ENCODE measurements around the gene MID2.
"Not testable (repeated sequence)": the region's sequence is repeated elsewhere in the genome, so short reads cannot be mapped to it uniquely, and the experiment has no call there.

MID2 gene

DNA sequence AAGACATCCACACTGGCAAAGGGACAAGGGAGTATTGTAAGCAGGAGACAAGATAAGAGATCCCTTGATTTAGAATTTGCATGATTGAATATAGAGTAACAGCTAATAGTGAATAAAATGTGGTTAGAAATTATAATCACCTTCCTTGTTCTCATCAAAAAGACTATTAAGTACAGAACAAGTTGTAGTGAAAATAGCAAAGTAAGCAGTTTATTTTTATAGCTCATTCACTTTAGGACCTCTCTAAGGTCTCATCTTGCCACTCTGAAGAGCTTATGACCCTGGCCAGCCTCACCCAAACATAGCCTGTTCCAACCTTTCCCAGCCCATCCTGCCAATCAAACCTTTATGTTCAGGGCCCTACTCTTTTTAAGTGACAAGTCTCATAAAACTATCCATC lies 30.6 kb downstream of the MID2 start:
- H3K4me3 ChIP-seq (replicated peaks; ENCODE audit: low read depth, low read length) = no peak overlapping the region
- no peak for DNase-seq (ENCODE audit: extremely low read depth, low read depth)
- TF ChIP-seq, protein P1, sequence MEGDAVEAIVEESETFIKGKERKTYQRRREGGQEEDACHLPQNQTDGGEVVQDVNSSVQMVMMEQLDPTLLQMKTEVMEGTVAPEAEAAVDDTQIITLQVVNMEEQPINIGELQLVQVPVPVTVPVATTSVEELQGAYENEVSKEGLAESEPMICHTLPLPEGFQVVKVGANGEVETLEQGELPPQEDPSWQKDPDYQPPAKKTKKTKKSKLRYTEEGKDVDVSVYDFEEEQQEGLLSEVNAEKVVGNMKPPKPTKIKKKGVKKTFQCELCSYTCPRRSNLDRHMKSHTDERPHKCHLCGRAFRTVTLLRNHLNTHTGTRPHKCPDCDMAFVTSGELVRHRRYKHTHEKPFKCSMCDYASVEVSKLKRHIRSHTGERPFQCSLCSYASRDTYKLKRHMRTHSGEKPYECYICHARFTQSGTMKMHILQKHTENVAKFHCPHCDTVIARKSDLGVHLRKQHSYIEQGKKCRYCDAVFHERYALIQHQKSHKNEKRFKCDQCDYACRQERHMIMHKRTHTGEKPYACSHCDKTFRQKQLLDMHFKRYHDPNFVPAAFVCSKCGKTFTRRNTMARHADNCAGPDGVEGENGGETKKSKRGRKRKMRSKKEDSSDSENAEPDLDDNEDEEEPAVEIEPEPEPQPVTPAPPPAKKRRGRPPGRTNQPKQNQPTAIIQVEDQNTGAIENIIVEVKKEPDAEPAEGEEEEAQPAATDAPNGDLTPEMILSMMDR (IDR thresholded peaks at IDR 0.05; ENCODE audit: low read depth, low read length, missing control alignments) = no peak

DNA sequence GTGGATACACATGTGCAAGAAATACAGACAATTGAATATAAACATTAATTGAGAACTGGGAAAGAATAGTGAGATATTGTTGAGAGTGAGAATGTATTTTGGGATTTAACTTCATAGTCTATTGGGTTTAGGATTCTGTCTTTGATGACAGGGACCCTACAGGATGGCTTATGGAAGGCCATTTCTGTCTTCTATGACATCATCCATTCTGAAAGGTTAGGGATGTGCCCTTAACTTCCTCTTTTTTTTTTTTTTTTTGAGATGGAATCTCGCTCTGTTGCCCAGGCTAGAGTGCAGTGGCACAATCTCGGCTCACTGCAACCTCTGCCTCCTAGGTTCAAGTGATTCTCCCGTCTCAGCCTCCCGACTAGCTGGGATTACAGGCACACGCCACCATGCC lies 31.4 kb downstream of the MID2 start:
- not testable (repeated sequence) for H3K4me3 ChIP-seq (replicated peaks; ENCODE audit: low read depth, low read length); DNase-seq (ENCODE audit: extremely low read depth, low read depth)

DNA sequence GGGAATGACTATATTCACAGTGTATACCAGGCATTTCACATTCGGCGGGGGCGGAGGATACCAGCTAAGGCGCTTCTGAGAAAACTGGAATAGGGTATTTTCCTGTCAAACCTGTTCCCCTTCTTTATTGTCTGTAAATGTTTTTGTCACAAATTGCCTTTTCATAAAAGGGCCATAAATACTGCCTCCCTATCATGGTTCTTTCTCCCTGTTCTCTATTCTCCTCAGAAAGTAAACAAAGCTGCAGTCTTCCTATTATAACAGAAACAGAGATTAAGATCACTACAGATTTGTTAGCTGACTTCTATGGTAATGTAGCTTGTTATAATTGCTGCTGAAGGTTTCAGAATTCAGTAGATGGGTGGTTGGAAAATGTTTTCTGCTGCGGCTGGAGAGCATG lies 32.2 kb downstream of the MID2 start:
- H3K4me3 ChIP-seq (replicated peaks; ENCODE audit: low read depth, low read length) = no peak overlapping the region
- no peak for DNase-seq (ENCODE audit: extremely low read depth, low read depth)
- TF ChIP-seq, protein P1 (IDR thresholded peaks at IDR 0.05; ENCODE audit: low read depth, low read length, missing control alignments) = no peak

DNA sequence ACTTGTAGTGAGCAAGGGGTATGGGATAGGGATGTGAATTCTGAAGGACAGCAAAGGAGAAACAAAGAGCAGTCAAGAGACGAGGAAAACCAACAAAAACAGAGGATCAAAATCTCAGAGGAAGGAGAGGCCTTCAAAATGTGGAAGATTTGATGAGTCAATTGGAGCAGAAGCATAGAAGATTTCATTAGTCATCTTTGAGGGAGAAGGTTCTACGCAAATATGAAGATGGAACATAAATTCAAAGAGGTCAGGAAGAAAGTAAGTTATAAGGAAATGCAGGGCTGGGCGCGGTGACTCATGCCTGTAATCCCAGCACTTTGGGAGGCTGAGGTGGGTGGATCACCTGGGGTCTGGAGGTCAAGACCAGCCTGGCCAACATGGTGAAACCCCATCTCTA lies 35.4 kb downstream of the MID2 start:
- TF ChIP-seq, protein P1 (IDR thresholded peaks at IDR 0.05; ENCODE audit: low read depth, low read length, missing control alignments) = no peak
- no peak for DNase-seq (ENCODE audit: extremely low read depth, low read depth)
- H3K4me3 ChIP-seq (replicated peaks; ENCODE audit: low read depth, low read length) = no peak overlapping the region

DNA sequence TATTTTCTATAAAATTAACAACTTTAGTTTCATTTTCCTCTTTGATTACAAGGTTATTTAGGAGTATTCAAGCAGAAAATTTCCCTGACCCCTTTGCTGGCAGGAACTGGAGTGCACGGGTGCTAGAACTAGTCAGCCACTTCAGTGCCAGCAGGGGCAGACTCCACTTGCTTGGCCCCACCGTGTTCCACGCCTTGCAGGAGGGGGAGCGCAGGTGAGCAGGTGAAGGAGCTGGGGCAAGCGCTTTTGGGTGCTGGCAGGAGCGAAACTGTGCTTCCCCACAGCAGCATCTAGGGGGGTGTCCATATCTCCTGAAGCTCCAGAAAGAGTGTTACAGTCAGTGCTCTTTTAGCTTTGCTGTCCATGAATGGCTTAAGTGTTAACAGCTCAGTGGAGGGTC lies 45.5 kb downstream of the MID2 start:
- TF ChIP-seq, protein P1 (IDR thresholded peaks at IDR 0.05; ENCODE audit: low read depth, low read length, missing control alignments) = no peak
- no peak overlapping the region for H3K4me3 ChIP-seq (replicated peaks; ENCODE audit: low read depth, low read length)
- DNase-seq (ENCODE audit: extremely low read depth, low read depth) = no peak

DNA sequence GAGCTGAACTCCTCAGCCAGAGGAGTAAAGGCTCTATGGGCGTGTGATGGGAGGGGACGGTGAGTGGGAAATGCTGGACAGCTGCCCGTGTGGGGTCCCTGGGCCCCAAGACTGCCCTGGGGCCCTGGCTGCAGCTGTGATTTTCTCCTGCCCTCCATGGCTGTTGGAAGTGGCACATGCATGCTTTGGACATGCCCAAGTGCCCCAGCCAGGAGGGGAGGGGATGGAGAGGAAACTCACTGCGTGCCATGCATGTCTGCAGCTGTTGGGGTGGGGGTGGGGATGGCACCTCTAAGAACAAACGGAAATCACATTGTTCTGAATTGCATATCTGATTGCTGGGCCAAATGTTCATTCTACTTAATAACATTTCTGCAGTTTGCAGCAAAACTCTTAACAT lies 52.4 kb downstream of the MID2 start:
- TF ChIP-seq, protein P1 (IDR thresholded peaks at IDR 0.05; ENCODE audit: low read depth, low read length, missing control alignments) = no peak
- no peak for DNase-seq (ENCODE audit: extremely low read depth, low read depth)
- H3K4me3 ChIP-seq (replicated peaks; ENCODE audit: low read depth, low read length) = no peak overlapping the region

DNA sequence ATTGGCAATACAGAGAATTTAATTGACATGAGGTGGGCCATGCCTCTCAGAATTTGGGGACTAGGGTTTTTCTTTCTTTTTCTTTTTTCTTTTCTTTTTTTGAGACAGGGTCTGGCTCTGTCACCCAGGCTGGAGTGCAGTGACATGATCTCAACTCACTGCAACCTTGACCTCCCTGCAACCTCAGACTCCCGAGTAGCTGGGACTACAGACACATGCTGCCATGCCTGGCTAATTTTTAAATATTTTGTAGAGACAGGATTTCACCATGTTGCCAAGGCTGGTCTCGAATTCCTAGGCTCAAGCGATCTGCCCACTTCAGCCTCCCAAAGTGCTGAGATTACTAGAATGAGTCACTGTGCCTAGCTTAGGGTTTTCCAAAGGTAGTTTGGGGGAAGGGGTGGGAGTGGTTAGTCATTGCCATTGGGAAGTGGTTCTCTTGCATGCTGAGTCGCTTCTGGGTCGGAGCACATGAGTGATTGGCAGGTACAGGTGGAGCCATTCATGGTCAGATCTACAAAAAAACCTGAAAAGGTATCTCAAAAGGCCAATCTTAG lies 54.5 kb downstream of the MID2 start:
- H3K4me3 ChIP-seq (replicated peaks; ENCODE audit: low read depth, low read length) = no peak overlapping the region
- TF ChIP-seq, protein P1 (IDR thresholded peaks at IDR 0.05; ENCODE audit: low read depth, low read length, missing control alignments) = no peak
- DNase-seq (ENCODE audit: extremely low read depth, low read depth) = no peak

Measured in HFF-Myc (cell line).